HL-60/S4 treated with retinoic acid at 250 ng/mL for 4 days and 3 days (cell line): ENCODE results near the gene SMIM17.

Experiments
- in situ Hi-C: fragments of 300-500 bp; cut with MboI; formaldehyde crosslinking; loops from 2 replicates; pipeline ENCODE4 v1.7.0; 2022; ENCODE audit warnings: low sequenced_read_pairs

The SMIM17 gene

DNA sequence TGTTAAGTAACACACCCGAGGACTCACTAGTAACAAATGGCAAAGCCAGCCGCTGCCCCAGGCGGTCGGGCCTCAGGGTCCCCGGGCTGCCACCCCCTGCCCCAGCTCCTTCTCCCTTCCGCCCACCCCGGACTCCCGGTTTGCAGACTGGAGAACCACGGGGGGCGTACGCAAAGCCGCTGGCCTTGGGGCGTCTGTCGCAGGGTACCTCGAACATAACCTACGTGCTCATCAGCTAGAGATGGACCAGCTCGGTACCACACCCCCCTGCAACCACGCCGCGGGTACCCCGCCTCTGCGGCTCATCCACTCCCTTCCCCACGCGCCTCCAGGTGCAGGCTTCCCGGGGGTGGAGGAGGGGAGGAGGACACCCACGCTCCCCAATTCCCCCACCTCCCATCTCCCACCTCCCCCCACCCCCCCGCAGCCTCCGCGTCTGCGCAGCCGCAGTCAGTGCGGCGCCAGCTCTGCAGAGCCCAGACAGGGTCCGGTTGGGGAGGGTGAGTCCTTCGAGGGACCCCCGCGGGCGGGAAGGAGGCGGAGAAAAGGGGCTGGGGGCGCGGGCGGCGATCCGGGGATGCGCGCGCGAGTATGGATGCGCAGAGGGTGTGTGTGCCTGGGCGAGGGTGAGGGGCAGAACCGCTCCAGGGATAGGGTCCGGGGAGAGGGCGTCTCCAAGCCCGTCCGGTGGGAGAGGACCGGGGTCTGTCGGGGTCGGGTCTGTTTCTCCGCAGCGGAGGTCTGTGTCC is at the start of gene SMIM17:
SMIM17 (plus strand) TSS at position 449 of the 749 bp plus-strand sequence. CDS start 2,509 bp downstream, outside the sequence.
- in situ Hi-C loops: no loop called here

DNA sequence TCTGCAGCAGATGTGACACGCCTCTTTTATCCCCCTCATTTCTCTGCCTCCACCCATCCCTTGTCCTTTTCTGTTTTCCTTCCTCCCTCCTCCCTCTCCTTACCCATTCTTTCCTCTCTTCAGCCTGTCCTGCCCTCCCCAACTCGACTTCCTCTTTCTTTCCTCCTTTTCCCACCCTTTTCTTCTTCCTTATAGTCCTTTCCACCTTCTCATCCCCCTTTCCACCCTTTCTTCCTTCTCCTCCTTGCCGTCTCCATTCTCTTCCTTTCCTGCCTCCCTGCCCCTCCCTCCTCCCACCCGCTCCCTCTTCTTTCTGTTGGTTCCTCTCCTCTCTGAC is 48.5 kb upstream of the SMIM17 start:
- in situ Hi-C loops: no loop called here

DNA sequence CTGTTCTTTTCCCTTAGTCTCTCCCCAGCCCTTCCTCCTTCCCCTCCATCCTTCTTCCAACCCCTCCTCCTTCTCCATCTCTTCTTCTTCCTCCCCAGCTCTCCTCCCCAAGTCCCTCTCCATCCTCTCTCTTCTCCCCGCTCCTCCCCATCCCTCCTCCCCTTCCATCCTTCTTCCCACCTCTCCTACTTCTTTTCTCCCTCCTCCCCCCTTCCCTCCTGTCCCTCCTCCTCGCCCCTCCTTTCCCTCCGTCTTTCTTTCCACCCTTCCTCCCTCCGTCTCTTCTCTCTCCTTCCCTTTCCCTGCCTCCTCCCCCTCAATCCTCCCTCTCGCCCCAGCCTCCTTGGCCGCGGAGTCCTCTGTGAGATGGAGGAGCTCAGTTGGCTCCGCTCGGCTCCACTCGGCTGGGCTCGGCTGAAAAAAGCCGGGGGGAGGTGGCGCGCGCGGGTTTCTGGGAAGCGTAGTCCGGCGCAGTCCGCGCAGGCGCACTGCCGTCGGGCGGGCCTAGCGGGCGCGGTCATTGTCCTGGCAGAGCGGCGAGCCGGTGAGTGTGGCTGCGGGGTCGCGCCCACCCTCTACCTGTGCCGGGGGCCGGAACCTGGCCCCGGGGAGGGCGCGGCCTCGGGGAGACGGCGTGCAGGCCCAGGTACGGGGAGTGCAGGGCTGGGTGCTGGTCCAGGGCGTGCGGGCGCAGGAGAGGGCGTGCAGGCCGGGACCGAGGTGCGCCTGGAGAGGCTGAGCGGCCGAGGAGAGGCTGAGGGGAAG is 48.0 kb upstream of the SMIM17 start, which contains the start of gene ZNF71:
ZNF71 (plus strand) TSS at position 520 of the 765 bp plus-strand sequence. CDS start 6,257 bp downstream, outside the sequence.
- in situ Hi-C loops: no loop called here

GRCh38 chr19:56595548-56595899 is 47.4 kb upstream of the SMIM17 start:
- in situ Hi-C loops: no loop called here

DNA sequence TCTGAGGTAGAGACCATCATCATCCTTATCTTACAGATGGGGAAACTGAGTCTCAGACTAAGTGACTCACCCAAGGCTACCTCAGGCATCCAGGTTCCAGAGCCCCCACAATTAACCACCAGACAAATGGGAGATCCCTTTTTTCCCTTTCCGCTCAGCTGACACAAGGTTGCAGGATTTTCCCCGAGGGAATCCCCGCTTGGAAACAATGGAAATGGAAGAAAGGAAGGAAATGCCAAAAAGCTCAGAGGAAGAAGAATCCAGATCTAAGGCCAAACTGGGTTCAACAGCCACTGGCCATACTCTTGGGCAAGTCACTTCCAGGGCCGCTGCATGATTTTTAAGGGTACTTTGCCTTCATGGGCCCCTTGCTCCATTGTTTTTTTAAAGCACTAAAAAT is 46.3 kb upstream of the SMIM17 start:
- in situ Hi-C loops: no loop called here

GRCh38 chr19:56597696-56598095 is 45.3 kb upstream of the SMIM17 start:
- in situ Hi-C loops: no loop called here

- in situ Hi-C loops: no loop called here
These were observed 41.6 kb upstream of the SMIM17 start for GRCh38 chr19:56601375-56601774.

DNA sequence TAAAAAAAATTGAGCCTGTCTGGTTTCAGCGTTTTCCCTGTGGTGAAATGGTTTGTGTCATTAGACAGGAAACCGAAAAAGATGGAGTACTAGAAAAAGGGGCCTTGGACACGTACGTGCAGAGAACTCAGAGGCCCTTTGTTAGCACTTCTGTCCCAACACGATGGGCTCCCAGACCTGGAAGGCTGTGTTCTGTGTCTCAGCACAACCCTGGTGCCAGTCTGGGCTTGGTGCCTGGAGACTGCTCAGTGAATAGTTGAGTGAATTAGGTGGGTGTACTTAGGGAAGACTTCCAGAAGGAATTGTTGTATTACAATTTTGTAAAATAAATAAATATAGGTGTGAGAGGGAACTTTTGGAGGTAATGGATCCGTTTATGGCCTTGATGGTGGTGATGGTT is 39.1 kb upstream of the SMIM17 start:
- in situ Hi-C loops: no loop called here

GRCh38 chr19:56608274-56608964 is 34.5 kb upstream of the SMIM17 start:
- in situ Hi-C loops: no loop called here

DNA sequence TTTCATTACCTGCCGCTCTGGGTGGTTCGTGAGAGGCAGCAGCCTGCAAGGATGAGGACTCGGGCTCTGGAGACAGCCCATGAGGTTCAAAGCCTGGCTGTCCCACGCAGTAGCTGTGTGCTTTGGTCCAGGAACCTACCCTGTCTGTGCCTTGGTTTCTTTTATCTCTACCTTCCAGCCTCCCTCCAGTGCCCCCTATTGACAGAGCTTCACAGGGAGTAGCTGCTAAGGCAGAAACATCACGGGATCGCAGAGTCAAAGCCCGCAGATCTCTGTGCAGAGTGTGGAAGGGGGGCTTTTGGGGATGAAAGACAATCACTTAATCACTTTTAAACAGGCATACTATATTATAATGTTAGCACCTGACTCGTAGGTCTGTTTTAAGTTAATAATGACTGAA is 31.7 kb upstream of the SMIM17 start:
- in situ Hi-C loops: no loop called here

GRCh38 chr19:56612737-56613136 is 30.2 kb upstream of the SMIM17 start:
- in situ Hi-C loops: no loop called here

GRCh38 chr19:56613639-56614038 is 29.3 kb upstream of the SMIM17 start:
- in situ Hi-C loops: no loop called here

DNA sequence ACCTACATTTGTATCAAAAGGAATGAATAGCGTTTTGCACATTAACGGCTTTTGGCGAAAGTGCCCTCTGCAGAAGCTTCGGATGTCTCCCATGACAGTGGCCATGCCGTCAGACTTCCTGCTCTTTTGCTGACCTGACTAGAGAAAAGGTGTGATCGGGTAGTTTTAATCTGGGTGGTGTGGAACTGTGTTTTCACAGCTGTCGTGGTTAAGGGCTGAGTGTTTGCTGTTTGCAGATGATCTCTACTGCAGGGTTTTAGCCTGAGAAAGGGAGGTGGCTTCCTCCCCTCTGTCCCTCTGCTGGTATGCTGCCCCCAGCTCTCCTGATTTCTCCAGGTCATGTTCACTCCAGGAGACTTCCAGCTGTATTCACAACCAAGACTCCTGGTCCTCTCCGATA is 25.4 kb upstream of the SMIM17 start:
- in situ Hi-C loops: no loop called here

- in situ Hi-C loops: no loop called here
These were observed 23.8 kb upstream of the SMIM17 start for GRCh38 chr19:56619121-56619520.

GRCh38 chr19:56622374-56622773 is 20.6 kb upstream of the SMIM17 start:
- in situ Hi-C loops: no loop called here

DNA sequence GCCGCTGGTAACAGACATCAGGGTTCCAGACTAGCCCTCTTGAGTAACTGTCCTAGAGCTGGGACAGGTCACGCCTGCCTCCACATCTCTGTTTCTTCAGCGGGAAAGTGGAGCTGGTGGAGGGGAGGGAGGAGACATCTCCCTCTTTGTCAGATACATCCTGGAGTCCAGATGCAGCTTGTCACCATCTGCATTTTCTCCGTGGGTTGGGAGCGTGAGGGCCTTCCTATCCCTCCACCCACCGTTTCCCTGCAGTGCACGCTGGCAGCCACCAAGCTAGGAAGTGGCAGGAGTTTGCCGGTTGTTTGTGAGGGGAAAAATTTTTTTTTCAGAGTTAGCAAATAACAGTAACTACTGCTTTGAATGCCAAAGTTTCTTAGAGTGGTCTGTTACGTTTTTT is 20.0 kb upstream of the SMIM17 start:
- in situ Hi-C loops: no loop called here

DNA sequence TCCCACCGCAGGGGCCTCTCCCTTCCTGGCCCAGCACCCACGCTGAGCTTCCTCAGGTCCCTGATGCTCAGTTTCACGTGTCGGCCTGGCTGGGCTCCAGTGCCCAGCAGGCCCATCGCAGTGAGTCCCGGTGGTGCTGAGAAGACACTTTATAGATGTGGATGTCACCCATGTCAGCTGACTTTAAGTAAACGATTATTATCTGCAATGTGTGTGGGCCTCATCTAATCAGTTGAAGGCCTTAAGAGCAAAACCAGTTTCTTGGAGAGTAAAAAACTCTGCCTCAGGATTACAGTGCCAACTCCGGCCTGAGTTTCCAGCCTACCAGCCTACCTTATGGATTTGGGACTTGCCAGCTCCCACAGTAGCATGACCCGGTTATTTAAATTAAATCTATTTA is 17.3 kb upstream of the SMIM17 start:
- in situ Hi-C loops: no loop called here

DNA sequence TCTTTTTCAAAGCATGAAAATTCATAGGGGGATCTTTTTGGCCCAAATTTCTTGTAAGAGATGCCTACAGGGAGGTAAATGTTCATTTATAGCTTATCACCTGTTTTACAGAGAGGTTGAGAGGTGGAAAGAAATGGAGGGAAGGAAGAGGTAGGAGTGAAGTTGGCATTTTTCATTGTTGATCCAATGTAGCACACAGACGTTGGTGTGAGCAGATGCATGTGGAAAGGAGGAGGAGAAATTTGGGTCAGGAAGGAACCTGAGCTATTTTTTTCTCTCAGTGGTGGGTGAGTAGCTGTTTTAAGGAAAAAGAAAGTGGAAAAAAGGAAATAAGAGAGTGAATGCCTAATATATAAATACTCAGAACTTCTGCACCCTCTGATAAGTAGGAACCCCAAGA is 9.9 kb upstream of the SMIM17 start:
- in situ Hi-C loops: no loop called here

- in situ Hi-C loops: no loop called here
These were observed 4.9 kb upstream of the SMIM17 start for GRCh38 chr19:56637976-56638555.

DNA sequence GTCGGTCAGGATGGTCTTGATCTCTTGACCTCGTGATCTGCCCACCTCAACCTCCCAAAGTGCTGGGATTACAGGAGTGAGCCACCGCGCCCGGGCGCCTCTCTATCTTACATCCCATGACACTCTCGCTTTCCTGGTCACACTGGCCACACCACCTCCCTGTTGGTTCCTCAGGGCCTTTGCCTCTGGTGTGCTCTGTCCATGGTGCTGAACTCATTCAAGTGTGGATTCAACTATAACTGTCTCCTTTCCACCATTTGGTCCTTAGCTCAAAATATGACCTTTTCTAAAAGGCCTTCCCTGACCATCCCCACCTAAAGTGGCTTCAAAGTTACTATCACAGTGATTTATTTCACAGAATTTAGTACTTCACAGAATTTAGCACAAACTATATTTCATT is 3.7 kb upstream of the SMIM17 start:
- in situ Hi-C loops: no loop called here

- in situ Hi-C loops: no loop called here
These were observed 549 bp downstream of the SMIM17 start for GRCh38 chr19:56643460-56643955.
